HG02588 (cell line): Measurements from ENCODE around the gene TRMT2B.
"Not testable (repeated sequence)": the region's sequence is repeated elsewhere in the genome, so short reads cannot be mapped to it uniquely, and the experiment has no call there.

Experiments used
- ATAC-seq: cut with Tn5 transposase; IDR thresholded peaks from one replicate; pipeline ENCODE4 v1.9.1; 2021; ENCODE audit warnings: mild to moderate bottlenecking, moderate library complexity; ENCODE audit not compliant: unreplicated experiment

The TRMT2B gene

GRCh38 chrX:101051549-101052302 lies at the start of gene TRMT2B:
TRMT2B (minus strand) TSS chrX:101052111; CDS start chrX:101042289, 9,822 bp downstream.
- ATAC-seq = peak; percentile 91

- ATAC-seq = peak; percentile 98
These were observed 45.9 kb upstream of the TRMT2B start, which contains the start of gene CENPI for GRCh38 chrX:101097546-101098453. CENPI (plus strand) TSS chrX:101098204; CDS start chrX:101101071, 2,867 bp downstream.

GRCh38 chrX:101091817-101092216 lies 39.9 kb upstream of the TRMT2B start:
- ATAC-seq = no peak

- ATAC-seq = no peak
These were observed 29.3 kb upstream of the TRMT2B start for GRCh38 chrX:101081231-101081630.

- no peak for ATAC-seq
These were observed 28.6 kb upstream of the TRMT2B start for GRCh38 chrX:101080326-101081124.

DNA sequence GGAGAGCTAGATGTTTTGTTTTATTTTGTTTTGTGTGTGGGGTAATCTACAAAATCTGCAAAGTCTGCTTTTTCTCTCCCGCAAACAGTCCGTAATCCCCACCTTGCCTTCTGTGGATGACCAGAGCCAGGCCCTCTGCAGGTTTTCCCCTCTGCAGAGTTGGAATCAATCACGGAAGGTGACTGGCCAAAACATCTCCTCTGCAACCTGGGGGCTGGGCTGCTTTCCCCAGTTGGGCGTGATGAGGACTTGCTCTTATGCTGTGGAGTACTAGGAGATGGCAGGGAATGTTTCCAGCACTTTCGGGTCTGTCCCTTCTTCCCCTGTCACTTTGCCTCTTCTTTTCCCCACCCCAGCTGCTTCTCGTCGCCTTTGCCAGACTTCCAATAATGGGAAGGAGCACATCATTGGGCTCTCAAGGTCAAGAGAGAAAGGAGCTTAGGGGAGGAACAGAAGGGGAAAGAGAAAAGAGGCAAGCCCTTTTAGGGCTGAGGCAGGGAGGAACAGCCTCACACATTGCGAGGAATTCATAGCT lies 27.9 kb upstream of the TRMT2B start:
- ATAC-seq = no peak

- ATAC-seq = no peak
These were observed 27.0 kb upstream of the TRMT2B start, which contains the start of gene TMEM35A for GRCh38 chrX:101078716-101079598. TMEM35A (plus strand) TSS chrX:101078879; CDS start chrX:101079003, 124 bp downstream.

GRCh38 chrX:101071582-101071981 lies 19.7 kb upstream of the TRMT2B start:
- ATAC-seq = no peak

GRCh38 chrX:101062176-101062575 lies 10.3 kb upstream of the TRMT2B start:
- ATAC-seq = no peak

GRCh38 chrX:101057093-101057714 lies 5.3 kb upstream of the TRMT2B start:
- peak; percentile 92 for ATAC-seq

GRCh38 chrX:101056551-101056950 lies 4.6 kb upstream of the TRMT2B start:
- not testable (repeated sequence) for ATAC-seq

DNA sequence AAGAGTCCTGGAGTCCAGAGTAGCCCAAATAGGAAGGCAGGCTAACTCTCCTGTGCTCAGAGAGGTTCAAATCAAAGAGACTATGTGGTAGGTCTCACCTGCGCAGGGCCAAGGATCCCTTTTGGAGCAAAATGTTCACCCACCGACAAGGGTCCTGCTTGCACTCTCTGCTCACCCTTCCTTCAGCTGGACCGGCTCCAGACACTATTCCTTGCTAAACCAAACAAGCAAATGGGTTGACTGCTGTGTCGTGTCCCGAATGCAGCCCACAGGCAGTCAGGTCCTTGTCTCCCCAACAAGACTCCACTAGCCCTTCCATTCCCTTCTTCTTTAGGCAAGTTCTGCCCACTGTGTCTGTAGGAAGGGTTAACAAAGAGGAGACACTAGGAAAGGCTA lies 760 bp downstream of the TRMT2B start:
- peak; percentile 5 for ATAC-seq

- ATAC-seq = no peak
These were observed 11.7 kb downstream of the TRMT2B start for GRCh38 chrX:101040197-101040596.

DNA sequence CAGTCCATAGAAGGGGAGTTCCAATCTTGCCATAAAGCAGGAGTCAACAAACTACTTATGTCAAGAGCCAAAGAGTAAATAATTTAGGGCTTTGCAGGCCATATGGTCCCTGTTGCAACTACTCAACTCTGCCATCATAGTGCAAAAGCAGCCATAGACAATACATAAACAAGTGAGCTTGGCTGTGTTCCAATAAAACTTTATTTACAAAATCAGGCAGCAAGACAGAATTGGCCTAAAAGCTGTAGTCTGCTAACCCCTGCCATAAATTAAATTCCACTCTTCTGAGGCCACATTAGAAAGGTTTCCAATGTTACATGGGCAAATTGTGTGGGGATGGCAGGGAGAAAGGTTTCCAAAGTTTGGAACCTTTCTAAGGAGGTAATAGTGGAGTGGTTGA lies 14.7 kb downstream of the TRMT2B start:
- no peak for ATAC-seq

GRCh38 chrX:101029665-101030064 lies 22.2 kb downstream of the TRMT2B start:
- no peak for ATAC-seq

DNA sequence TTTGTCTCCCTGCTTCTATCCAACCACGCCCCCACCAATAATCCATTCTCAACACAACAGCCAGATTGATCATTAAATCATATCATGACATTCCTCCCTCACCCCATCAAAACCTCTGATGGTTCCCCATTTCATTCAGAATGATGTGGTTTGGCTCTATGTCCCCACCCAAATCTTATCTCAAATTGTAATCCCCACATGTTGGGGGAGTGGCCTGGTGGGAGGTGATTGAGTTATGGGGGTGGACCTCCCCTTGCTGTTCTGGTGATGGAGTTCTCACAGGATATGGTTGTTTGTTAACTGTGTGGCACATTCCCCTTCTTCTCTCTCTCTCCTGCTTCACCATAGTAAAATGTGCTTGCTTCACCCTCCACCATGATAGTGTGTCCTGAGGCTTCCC lies 23.3 kb downstream of the TRMT2B start:
- ATAC-seq = no peak

DNA sequence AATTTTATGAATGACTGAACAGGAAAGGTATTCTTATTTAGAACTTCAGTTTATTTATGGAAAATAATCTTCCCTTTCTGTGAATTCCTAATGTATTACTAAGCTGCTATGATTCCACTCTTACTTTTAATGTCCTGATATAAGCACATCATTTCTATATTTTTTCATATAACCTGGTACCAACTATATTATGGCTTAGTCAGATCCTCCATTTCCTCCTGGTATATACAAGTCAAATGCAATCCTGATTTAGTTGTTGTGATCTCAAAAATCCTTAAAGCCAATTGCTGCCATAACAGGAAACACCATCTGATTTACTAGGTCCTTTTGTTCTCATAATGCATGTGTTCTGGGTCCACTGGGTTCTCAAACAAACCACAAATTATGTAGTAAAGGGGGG lies 26.8 kb downstream of the TRMT2B start:
- no peak for ATAC-seq

GRCh38 chrX:101022020-101022419 lies 29.9 kb downstream of the TRMT2B start:
- ATAC-seq = no peak

- ATAC-seq = not testable (repeated sequence)
These were observed 39.9 kb downstream of the TRMT2B start for GRCh38 chrX:101012031-101012430.
